Stimulated activated CD4-positive, alpha-beta T cell treated with anti-CD3 and anti-CD28 coated beads, TNF-alpha, amount 100 ng/mL, for 4 hours (primary cell): Measurements from ENCODE around the gene CREBL2.
A peak's percentile ranks its signal among the peaks of the same experiment; 100 is the strongest.
"Not testable (repeated sequence)": the region's sequence is repeated elsewhere in the genome, so short reads cannot be mapped to it uniquely, and the experiment has no call there.

Experiments used
- DNase-seq, 3 experiments: peaks; one replicate each; pipeline ENCODE4 v3.0.0-alpha.2; 2020; ENCODE audit warnings: low read depth in 3 of 3

CREBL2 gene, protein sequence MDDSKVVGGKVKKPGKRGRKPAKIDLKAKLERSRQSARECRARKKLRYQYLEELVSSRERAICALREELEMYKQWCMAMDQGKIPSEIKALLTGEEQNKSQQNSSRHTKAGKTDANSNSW

DNA sequence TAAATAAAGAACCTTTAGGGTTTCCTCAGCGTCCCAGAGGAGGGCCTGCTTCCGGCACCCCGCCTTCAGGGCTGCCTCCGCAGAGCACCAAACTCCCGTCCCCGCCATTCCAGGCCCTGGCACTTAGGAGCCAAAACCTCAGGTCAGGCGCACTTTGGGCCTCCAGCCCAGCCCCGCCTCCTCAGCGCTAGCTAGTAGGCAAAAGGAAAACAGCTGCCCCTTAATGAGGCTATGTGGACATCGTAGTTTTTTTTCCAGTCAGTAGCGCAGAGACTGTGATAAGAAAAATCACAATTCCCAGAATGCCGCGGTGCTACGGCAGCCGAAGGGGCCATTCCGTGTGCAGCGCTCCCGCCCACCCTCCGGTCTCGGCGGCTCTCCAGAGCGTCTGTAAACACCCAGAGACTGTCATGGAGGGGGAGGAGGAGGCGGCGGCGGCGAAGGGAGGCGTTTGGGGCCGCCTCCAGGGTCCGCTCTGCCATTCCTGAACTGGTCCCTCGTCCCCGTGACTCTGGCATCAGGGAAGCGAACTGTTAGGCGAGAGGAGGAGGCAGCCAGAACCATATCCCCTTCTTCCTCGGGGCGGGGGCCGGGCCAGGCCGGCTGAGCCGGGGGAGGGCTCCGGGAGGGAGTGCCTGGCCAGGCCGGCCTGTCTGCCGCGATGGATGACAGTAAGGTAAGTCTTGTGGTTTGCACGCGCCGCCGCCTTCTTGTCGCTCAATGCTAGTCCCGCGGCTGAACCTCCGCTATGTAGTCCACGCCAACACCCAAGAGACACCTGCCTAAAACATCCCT lies at the start of gene CREBL2:
TSS of gene CREBL2 (plus strand) at position 365 of the 795 bp plus-strand sequence. CDS start at position 662, 297 bp downstream.
- DNase-seq, result peak; percentile 70 to 76 (median 75)

DNA sequence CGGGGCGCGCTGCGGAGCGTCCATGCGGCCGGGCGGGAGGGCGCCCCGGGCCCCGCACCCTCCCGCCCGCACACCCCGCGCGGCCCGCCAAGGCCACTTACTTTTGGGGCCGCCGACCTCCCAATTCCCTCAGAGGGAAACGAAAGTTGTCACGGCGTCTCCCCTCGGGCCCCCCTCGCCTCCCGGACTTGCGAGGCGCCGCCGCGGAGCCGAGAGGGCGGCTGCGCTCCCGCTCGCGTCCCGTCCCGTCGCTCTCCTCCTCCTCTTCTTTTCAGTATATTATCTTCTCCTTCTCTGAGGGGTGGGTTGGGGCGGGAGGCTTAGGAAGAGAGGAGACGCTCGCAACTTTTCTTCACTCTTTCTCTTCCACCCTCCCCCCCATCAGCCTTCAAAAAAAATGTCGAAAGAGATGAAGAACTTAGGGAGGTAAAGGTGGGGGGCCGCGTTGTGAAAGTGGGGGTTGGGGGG lies 49.6 kb upstream of the CREBL2 start:
- peak in 2 of 3 experiments; percentile 8 to 9 for DNase-seq

GRCh38 chr12:12562585-12563261 lies 49.0 kb upstream of the CREBL2 start, which contains the start of gene DUSP16:
DUSP16 (minus strand) TSS chr12:12562863; CDS start chr12:12521098, 41,765 bp downstream.
- DNase-seq, result peak; percentile 40 to 51 (median 45)

GRCh38 chr12:12563290-12563928 lies 48.3 kb upstream of the CREBL2 start:
- DNase-seq, result no peak

DNA sequence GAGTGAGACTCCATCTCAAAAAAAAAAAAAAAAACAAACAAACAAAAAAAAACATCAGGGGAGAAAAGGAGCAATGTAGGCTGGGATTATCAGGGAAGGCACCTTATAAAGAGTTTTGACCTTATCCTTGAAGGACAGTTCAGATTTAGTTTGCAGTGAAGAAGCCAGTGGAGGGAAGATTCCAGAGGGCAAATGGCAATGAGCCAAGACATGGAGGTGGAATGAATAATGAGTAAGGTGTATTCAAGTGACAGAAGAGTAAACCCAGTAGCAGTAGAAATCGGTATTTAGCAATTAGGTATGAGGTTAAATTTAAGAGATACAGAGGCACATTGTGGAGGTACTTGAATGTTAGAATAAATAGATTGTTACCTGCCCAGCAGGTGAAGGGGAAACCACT lies 46.8 kb upstream of the CREBL2 start:
- no peak for DNase-seq

GRCh38 chr12:12565971-12566370 lies 45.7 kb upstream of the CREBL2 start:
- DNase-seq, result not testable (repeated sequence)

- DNase-seq, result no peak
Observed at GRCh38 chr12:12572659-12573058, 39.0 kb upstream of the CREBL2 start.

- DNase-seq, result no peak
Observed at GRCh38 chr12:12577786-12578185, 33.9 kb upstream of the CREBL2 start.

- not testable (repeated sequence) for DNase-seq
Observed at GRCh38 chr12:12580716-12581115, 31.0 kb upstream of the CREBL2 start.

- no peak for DNase-seq
Observed at GRCh38 chr12:12582193-12582881, 29.3 kb upstream of the CREBL2 start.

GRCh38 chr12:12582895-12583303 lies 28.8 kb upstream of the CREBL2 start:
- DNase-seq, result no peak

DNA sequence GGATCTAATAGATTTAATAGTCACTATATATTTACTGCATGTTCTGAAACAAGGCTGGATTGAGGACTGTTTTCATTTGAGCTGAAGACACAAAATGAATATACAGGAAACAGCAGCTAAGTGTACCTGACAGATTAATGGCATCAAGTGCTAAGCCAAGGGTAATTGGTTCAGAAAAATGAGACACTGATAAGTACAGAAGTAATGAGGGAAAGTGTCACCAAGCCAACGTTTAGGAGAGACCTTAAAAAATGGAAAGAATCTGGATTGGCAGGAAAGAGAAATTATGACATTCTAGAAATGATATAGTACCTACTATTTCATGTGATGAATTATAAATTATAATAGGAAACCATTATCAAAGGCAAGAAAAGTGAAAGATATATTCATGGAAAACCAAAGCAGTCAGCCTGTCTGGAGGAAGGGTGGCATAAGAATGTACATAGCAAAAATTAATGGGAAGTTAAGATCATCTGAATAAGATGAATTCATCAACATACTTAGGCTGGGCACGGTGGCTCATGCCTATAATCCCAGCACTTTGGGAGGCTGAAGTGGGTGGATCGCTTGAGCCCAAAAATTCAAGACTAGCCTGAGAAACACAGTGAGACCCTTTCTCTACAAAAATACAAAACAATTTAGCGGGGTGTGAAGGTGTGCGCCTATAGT lies 28.0 kb upstream of the CREBL2 start:
- no peak for DNase-seq

DNA sequence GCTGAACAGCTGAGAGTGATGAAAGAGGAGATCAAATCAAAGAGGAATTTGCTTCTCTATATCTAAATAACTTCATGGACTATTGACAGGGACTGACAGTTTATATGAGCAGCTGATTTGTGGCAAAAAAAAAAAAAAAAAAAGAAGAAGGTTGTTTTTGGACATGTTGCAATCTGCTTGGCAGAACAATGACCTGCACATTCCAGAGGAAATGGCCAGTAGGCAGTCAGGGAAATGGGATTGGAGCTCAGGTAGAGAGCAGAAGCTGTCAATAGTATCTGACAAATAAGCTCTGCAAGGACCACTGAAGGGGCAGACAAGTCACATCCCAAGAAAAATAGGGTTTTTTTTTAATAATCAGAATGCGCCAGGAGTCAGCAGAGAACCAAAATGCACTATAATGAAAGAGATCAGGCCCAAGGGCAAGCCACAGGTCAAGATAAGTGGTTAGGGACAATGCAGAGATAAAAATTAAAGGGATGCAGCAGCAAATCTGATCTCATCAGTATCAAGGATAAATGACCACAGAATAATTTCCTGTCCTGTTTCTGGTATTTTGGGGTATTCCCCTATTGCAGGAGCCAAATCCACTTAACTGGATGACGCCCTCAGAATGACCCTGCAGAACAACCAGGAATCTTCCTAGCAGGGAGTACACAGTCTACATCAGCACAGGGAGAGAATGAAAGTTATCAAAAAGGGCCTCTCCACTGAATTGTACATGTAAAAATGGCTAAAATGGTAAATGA lies 26.4 kb upstream of the CREBL2 start:
- no peak for DNase-seq

DNA sequence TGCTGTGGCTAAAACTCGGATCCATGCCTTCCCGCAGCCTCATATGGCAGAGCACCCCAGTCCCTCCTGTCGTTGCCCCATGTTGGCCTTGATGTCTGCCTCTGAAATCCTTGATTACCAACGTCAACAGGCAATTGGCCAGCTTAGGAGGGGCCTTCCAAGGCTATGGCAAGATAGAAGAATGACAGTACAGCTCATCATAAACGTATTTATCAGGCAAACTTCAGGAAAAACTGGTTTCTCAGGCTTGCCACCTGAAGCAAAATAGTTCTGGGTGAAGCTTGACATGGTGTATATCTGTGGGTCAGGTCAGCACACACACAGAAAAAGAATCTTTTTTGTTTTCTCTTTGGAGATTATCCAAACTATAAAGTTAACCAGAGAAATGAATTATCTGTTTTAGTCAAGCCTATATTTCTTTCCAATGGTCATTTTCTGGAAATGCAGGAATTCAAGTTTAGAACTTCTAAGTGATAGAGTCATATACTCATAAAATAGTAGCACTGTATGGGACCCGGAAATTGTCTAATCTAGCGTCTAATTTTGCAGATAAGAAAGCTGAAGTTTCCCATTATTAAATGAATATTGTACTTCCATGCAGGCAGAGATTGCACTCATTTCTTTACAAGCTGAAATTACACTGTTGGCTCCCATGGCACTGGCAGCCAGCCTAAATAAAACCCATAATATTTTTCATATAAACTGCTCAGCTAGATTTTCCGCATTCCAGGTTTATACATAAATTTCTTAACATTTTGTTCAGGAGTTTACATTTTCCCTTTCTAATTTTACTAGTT lies 24.6 kb upstream of the CREBL2 start:
- DNase-seq, result no peak

DNA sequence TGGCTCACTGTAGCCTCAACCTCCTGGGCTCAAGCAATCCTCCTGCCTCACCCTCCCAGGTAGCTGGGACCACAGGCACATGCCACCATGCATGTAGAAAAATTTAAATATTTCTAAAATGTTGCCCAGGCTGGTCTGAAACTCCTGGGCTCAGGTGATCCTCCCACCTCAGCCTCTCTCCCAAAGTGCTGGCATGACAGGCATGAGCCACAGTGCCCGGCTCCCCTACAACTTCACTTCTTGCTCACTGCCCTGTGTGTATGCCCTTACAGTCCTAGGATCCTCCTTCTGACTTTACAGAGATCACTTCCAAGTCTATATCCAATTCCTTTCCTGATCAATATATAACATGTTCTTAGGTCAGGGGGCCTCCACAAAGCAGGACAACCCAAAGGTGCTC lies 23.8 kb upstream of the CREBL2 start:
- DNase-seq, result no peak

- not testable (repeated sequence) for DNase-seq
Observed at GRCh38 chr12:12588436-12588835, 23.2 kb upstream of the CREBL2 start.

DNA sequence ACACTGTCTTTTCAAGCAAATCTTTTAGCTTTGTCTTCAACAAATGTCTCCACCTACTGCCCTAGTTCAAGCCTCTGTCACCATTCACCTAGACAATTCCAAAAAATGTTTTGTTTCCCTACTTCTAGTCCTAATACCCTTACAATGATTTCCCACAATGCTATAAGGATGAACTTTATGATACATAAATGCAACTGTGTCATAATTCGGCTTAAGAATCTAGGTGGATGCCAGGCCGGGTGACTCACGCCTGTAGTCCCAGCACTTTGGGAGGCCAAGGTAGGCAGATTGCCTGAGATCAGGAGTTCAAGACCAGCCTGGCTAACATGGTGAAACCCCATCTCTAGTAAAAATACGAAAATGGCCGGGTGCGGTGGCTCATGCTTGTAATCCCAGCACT lies 20.7 kb upstream of the CREBL2 start:
- DNase-seq, result no peak

GRCh38 chr12:12592930-12593329 lies 18.7 kb upstream of the CREBL2 start:
- DNase-seq, result no peak

GRCh38 chr12:12595929-12596328 lies 15.7 kb upstream of the CREBL2 start:
- DNase-seq, result not testable (repeated sequence)
